CMK (cell line): ENCODE results near the gene KLHDC8A.

Source experiments
- DNase-seq: peaks from one replicate; pipeline ENCODE4 v3.0.0-alpha.2; 2010; ENCODE audit warnings: low read depth

KLHDC8A gene

GRCh38 chr1:205344066-205344928, 12.4 kb downstream of the KLHDC8A start:
- DNase-seq, result no peak

- no peak for DNase-seq
Measured at GRCh38 chr1:205343431-205344065, 13.2 kb downstream of the KLHDC8A start.

GRCh38 chr1:205342986-205343385, 13.7 kb downstream of the KLHDC8A start:
- DNase-seq, result no peak

- no peak for DNase-seq
Measured at GRCh38 chr1:205340676-205341075, 16.0 kb downstream of the KLHDC8A start.

- no peak for DNase-seq
Measured at GRCh38 chr1:205339717-205340116, 17.0 kb downstream of the KLHDC8A start.

GRCh38 chr1:205339197-205339702, 17.5 kb downstream of the KLHDC8A start:
- no peak for DNase-seq

- DNase-seq, result no peak
Measured at GRCh38 chr1:205338011-205338410, 18.7 kb downstream of the KLHDC8A start.

- no peak for DNase-seq
Measured at GRCh38 chr1:205337481-205337880, 19.2 kb downstream of the KLHDC8A start.

GRCh38 chr1:205335692-205336091, 21.0 kb downstream of the KLHDC8A start:
- peak; percentile 73 for DNase-seq

- no peak for DNase-seq
Measured at GRCh38 chr1:205332015-205332791, 24.5 kb downstream of the KLHDC8A start.

GRCh38 chr1:205330150-205330549, 26.6 kb downstream of the KLHDC8A start:
- DNase-seq, result no peak

- no peak for DNase-seq
Measured at GRCh38 chr1:205329719-205330118, 27.0 kb downstream of the KLHDC8A start.

- DNase-seq, result no peak
Measured at GRCh38 chr1:205328476-205328875, 28.2 kb downstream of the KLHDC8A start.

GRCh38 chr1:205326812-205327466, 29.8 kb downstream of the KLHDC8A start:
- peak; percentile 67 for DNase-seq

GRCh38 chr1:205325334-205325884, 31.3 kb downstream of the KLHDC8A start:
- DNase-seq, result peak; percentile 36

- DNase-seq, result no peak
Measured at GRCh38 chr1:205324781-205325180, 31.9 kb downstream of the KLHDC8A start.

GRCh38 chr1:205323794-205324193, 32.9 kb downstream of the KLHDC8A start:
- no peak for DNase-seq

GRCh38 chr1:205321959-205322283, 34.8 kb downstream of the KLHDC8A start:
- DNase-seq, result no peak

GRCh38 chr1:205321162-205321958, 35.4 kb downstream of the KLHDC8A start, which contains the start of gene NUAK2:
TSS of gene NUAK2 (minus strand) at chr1:205321745. CDS start at chr1:205321628, 117 bp downstream.
- DNase-seq, result peak; percentile 44

GRCh38 chr1:205319081-205320018, 37.4 kb downstream of the KLHDC8A start:
- no peak for DNase-seq
